ENCODE data around the gene MTLN. TPM values are rescaled to one million over a fixed set of nuclear protein-coding genes. Genes with fewer than 3 reads are reported as not detected.
"Not testable (repeated sequence)": the region's sequence is repeated elsewhere in the genome, so short reads cannot be mapped to it uniquely, and the experiment has no call there.

The MTLN gene
- total and polyA plus RNA-seq, 10 of the 15 experiments (the other 5 are each of a cell fraction or from before 2014, with no cell fraction given), result 6.6 to 140 (median 60.4) TPM

DNA sequence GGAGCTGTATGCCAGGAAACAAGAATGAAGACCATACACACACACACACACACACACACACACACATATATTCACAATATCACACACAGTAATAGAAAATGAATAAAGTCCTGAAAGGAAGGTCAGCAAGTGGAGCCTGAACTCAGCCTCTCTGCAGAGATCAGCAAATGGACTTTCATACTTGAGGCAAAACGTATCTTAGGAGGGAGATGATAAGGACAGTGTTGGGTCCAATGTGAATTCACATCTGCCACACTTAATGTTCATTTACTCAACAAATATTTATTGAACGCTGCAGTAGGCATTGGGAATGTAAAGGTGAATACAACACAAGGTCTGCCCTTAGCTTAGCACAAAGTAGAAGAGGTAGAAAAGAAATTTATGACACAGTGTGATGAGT lies 2.7 kb upstream of the MTLN start (continued):
- TF ChIP-seq, protein P1, sequence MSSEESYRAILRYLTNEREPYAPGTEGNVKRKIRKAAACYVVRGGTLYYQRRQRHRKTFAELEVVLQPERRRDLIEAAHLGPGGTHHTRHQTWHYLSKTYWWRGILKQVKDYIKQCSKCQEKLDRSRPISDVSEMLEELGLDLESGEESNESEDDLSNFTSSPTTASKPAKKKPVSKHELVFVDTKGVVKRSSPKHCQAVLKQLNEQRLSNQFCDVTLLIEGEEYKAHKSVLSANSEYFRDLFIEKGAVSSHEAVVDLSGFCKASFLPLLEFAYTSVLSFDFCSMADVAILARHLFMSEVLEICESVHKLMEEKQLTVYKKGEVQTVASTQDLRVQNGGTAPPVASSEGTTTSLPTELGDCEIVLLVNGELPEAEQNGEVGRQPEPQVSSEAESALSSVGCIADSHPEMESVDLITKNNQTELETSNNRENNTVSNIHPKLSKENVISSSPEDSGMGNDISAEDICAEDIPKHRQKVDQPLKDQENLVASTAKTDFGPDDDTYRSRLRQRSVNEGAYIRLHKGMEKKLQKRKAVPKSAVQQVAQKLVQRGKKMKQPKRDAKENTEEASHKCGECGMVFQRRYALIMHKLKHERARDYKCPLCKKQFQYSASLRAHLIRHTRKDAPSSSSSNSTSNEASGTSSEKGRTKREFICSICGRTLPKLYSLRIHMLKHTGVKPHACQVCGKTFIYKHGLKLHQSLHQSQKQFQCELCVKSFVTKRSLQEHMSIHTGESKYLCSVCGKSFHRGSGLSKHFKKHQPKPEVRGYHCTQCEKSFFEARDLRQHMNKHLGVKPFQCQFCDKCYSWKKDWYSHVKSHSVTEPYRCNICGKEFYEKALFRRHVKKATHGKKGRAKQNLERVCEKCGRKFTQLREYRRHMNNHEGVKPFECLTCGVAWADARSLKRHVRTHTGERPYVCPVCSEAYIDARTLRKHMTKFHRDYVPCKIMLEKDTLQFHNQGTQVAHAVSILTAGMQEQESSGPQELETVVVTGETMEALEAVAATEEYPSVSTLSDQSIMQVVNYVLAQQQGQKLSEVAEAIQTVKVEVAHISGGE (CRISPR knock-in tag; IDR thresholded peaks at IDR 0.05), result no peak

DNA sequence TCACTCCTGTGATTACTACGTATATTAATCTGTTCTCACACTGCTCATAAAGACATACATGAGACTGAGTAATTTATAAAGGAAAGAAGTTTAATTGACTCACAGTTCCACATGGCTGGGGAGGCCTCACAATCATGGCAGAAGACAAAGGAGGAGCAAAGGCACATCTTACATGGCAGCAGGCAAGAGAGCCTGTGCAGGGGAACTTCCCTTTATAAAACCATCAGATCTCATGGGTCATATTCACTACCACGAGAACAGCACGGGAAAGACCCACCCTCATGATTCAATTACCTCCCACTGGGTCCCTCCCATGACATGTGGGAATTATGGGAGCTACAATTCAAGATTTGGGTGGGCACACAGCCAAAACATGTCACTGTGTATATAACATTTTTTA lies 1.2 kb upstream of the MTLN start:
- H3K9me3 ChIP-seq (replicated peaks; ENCODE audit: control insufficient read depth, insufficient read depth, low read length); H3K4me3 ChIP-seq; H3K9ac ChIP-seq (ENCODE audit: control insufficient read depth, insufficient read depth, low read length); POLR2A ChIA-PET; SMC1A ChIA-PET (ENCODE audit: uncharacterized antibody, unreplicated experiment); BruUV-seq (replicated peaks); in situ Hi-C loops (cut with MboI); ATAC-seq; H3K4me1 ChIP-seq (ENCODE audit: control insufficient read depth, insufficient read depth, low read length); CTCF ChIA-PET; H4K20me1 ChIP-seq (ENCODE audit: control insufficient read depth, insufficient read depth); H3K27ac ChIP-seq (ENCODE audit: control insufficient read depth, insufficient read depth); RAD21 ChIA-PET (ENCODE audit: unreplicated experiment); DNase-seq (ENCODE audit: low read depth, low spot score); H3K4me2 ChIP-seq (ENCODE audit: control insufficient read depth, insufficient read depth); H3K27me3 ChIP-seq (replicated peaks in 1 of 2; ENCODE audit: control insufficient read depth in 2 of 2, insufficient read depth in 2 of 2, low read length in 1 of 2); H3K36me3 ChIP-seq (ENCODE audit: control insufficient read depth in 2 of 2, insufficient read depth in 2 of 2, low read length in 1 of 2); H2AFZ ChIP-seq (ENCODE audit: control insufficient read depth, low read depth, low read length); intact Hi-C loops (cut with micrococcal nuclease; ENCODE audit: unreplicated experiment); FAIRE-seq: not testable (repeated sequence)
- WGBS (ENCODE audit: insufficient coverage, insufficient replicate concordance, low lambda C conversion rate, missing lambda C conversion rate), result 28% methylated on average over 3 of the region's 3 CpGs
- peaks cover 12% of the 10 kb centered on the region for H3K79me2 ChIP-seq (ENCODE audit: control insufficient read depth, insufficient read depth, low read length)

Measured in GM12878 (cell line).